Nephron progenitor cell (in vitro differentiated cells): ENCODE data around the gene CRACDL.
A peak's percentile ranks its signal among the peaks of the same experiment; 100 is the strongest.

Source experiments
- DNase-seq: peaks from one replicate; pipeline ENCODE4 v3.0.0; 2021
- H3K27ac Mint-ChIP-seq: 2 replicates; pipeline ENCODE4 v1.8.0; 2021; ENCODE audit warnings: mild to moderate bottlenecking, moderate library complexity, mixed read lengths
- H3K27me3 Mint-ChIP-seq: 2 replicates; pipeline ENCODE4 v1.8.0; 2021; ENCODE audit warnings: mild to moderate bottlenecking, low read depth, mixed read lengths; ENCODE audit not compliant: poor library complexity
- H3K36me3 Mint-ChIP-seq: 2 replicates; pipeline ENCODE4 v1.8.0; 2021; ENCODE audit warnings: low read depth, mixed read lengths
- H3K4me1 Mint-ChIP-seq: 2 replicates; pipeline ENCODE4 v1.8.0; 2021; ENCODE audit warnings: mixed read lengths
- H3K4me3 Mint-ChIP-seq: 2 replicates; pipeline ENCODE4 v1.8.0; 2021; ENCODE audit warnings: mild to moderate bottlenecking, moderate library complexity, mixed read lengths
- H3K9me3 Mint-ChIP-seq: 2 replicates; pipeline ENCODE4 v1.8.0; 2021; ENCODE audit warnings: mild to moderate bottlenecking, moderate library complexity, mixed read lengths
- CTCF ChIP-seq: fragments of 200-600 bp; sonication (generic); IDR thresholded peaks from 2 replicates; pipeline ENCODE4 v1.5.0; 2021; ENCODE audit warnings: antibody characterized with exemption

CRACDL gene

GRCh38 chr2:98833172-98833916, 102.7 kb downstream of the CRACDL start:
- no peak overlapping the region for H3K27ac Mint-ChIP-seq
- no peak overlapping the region for H3K4me3 Mint-ChIP-seq

DNA sequence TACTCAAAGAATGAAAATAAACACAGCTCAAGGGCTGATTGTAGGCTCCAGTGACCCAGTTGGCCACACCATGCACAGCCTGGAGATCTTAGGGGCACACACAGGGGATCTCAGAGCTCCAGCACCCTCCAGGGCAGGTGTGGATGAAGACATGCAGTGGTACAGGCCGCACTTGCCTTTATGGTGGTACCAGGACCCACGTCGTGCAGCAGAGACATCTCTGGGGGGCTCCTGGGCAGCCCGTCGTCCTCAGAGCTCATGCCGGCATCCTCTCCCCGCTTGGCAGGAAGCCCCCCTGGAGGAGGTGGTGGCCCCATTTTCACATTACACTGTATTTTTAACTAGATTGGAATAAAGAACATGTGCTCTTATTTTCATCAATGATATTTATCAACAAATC, 103.9 kb downstream of the CRACDL start:
- no peak overlapping the region for H3K4me3 Mint-ChIP-seq
- peaks cover 51% of the 10 kb centered on the region for H3K4me1 Mint-ChIP-seq
- H3K9me3 Mint-ChIP-seq, result no peaks in the 10 kb centered on the region
- TF ChIP-seq CTCF, result no peak
- H3K27me3 Mint-ChIP-seq, result peaks cover 15% of the 10 kb centered on the region
- H3K27ac Mint-ChIP-seq, result peak overlapping the region; percentile 18
- no peaks in the 10 kb centered on the region for H3K36me3 Mint-ChIP-seq
- DNase-seq, result no peak

More at GRCh38 chr2:98833172-98833916, 102.7 kb downstream of the CRACDL start:
- no peaks in the 10 kb centered on the region for H3K9me3 Mint-ChIP-seq
- DNase-seq, result no peak
- TF ChIP-seq CTCF, result no peak
- H3K36me3 Mint-ChIP-seq, result no peaks in the 10 kb centered on the region
- peaks cover 52% of the 10 kb centered on the region for H3K4me1 Mint-ChIP-seq
- peaks cover 4% of the 10 kb centered on the region for H3K27me3 Mint-ChIP-seq

DNA sequence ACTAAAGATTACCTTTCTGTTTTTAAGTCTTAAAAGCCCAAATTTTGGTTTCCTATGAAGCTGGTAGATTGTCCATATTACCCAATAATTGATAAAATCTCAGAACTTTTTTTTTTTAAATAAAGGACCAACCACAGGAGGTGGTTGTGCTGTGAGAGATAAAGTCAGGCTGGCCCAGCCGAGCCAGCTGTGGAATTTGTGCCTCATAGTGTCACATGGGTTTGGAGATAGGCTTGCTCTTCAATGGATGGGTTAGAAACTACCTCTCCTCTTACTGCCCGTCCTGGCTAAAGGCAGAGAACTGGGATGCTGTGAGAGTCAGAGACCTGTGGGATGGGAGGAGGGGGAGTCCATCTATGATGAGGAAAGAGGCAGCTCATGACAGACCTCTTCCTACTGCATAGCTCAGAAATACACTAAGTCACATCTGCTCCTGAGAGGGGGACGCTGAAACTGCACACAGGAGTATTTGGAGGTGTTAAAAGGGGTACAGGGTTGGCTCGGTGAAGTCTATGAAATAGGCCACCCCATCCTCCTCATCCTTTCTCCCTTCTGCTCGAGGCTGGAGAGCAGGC, 105.4 kb downstream of the CRACDL start:
- Mint-ChIP-seq H3K27me3 (peaks cover 20% of the 10 kb centered on the region), H3K9me3 (no peaks in the 10 kb centered on the region), H3K27ac (no peak overlapping the region), H3K4me1 (peaks cover 41% of the 10 kb centered on the region), H3K36me3 (no peaks in the 10 kb centered on the region), H3K4me3 (no peak overlapping the region)
- DNase-seq, result no peak
- no peak for TF ChIP-seq CTCF

GRCh38 chr2:98829581-98830270, 106.3 kb downstream of the CRACDL start:
- no peak for DNase-seq
- TF ChIP-seq CTCF, result no peak
- peaks cover 42% of the 10 kb centered on the region for H3K4me1 Mint-ChIP-seq
- no peak overlapping the region for H3K4me3 Mint-ChIP-seq
- H3K9me3 Mint-ChIP-seq, result no peaks in the 10 kb centered on the region
- no peak overlapping the region for H3K27ac Mint-ChIP-seq
- no peaks in the 10 kb centered on the region for H3K36me3 Mint-ChIP-seq
- peaks cover 28% of the 10 kb centered on the region for H3K27me3 Mint-ChIP-seq

GRCh38 chr2:98828793-98829371, 107.1 kb downstream of the CRACDL start:
- Mint-ChIP-seq H3K36me3 (no peaks in the 10 kb centered on the region), H3K27me3 (peaks cover 37% of the 10 kb centered on the region), H3K9me3 (no peaks in the 10 kb centered on the region), H3K27ac (no peak overlapping the region), H3K4me3 (no peak overlapping the region), H3K4me1 (peaks cover 42% of the 10 kb centered on the region)
- no peak for DNase-seq
- no peak for TF ChIP-seq CTCF
